Endothelial cell (in vitro differentiated cells): Measurements from ENCODE around the gene TRAM2. TPM values are rescaled to one million over a fixed set of nuclear protein-coding genes. Genes with fewer than 3 reads are reported as not detected.
A peak's percentile ranks its signal among the peaks of the same experiment; 100 is the strongest.

Source experiments
- DNase-seq: peaks from one replicate; pipeline ENCODE4 v3.0.0; 2021; ENCODE audit warnings: low spot score
- H3K27ac Mint-ChIP-seq: one replicate; pipeline ENCODE4 v1.8.0; 2021; ENCODE audit warnings: mixed read lengths, inconsistent platforms; ENCODE audit not compliant: unreplicated experiment
- H3K27me3 Mint-ChIP-seq: one replicate; pipeline ENCODE4 v1.8.0; 2021; ENCODE audit warnings: mild to moderate bottlenecking, moderate library complexity, mixed read lengths, inconsistent platforms; ENCODE audit not compliant: unreplicated experiment
- H3K36me3 Mint-ChIP-seq: one replicate; pipeline ENCODE4 v1.8.0; 2021; ENCODE audit warnings: mild to moderate bottlenecking, low read depth, mixed read lengths, inconsistent platforms; ENCODE audit not compliant: unreplicated experiment
- H3K4me1 Mint-ChIP-seq: one replicate; pipeline ENCODE4 v1.8.0; 2021; ENCODE audit warnings: mild to moderate bottlenecking, mixed read lengths, inconsistent platforms; ENCODE audit not compliant: unreplicated experiment
- H3K4me3 Mint-ChIP-seq: one replicate; pipeline ENCODE4 v1.8.0; 2021; ENCODE audit warnings: mild to moderate bottlenecking, mixed read lengths, inconsistent platforms; ENCODE audit not compliant: unreplicated experiment
- H3K9me3 Mint-ChIP-seq: one replicate; pipeline ENCODE4 v1.8.0; 2021; ENCODE audit warnings: mixed read lengths, inconsistent platforms; ENCODE audit not compliant: unreplicated experiment
- CTCF ChIP-seq: fragments of 200-600 bp; sonication (generic); IDR thresholded peaks from one replicate; pipeline ENCODE4 v1.5.0; 2021; ENCODE audit warnings: antibody characterized with exemption; ENCODE audit not compliant: unreplicated experiment
- total RNA-seq: library from RNA; stranded (reverse); fragmentation: NEBNext Ultra II Directional; extraction: Animal tissue kit (Norgen Biotek cat#: 25700); gene quantifications from one replicate; pipeline ENCODE4 v1.2.1, GENCODE V29; 2021; ENCODE audit not compliant: unreplicated experiment

Gene TRAM2
- total RNA-seq, 1 donor from 2014 or later: 29.4 TPM

GRCh38 chr6:52575502-52575892, 1.4 kb downstream of the TRAM2 start:
- DNase-seq: no peak
- peaks cover 3% of the 10 kb centered on the region for H3K36me3 Mint-ChIP-seq
- peaks cover 23% of the 10 kb centered on the region for H3K27me3 Mint-ChIP-seq
- H3K4me1 Mint-ChIP-seq: peaks cover 50% of the 10 kb centered on the region
- no peak for TF ChIP-seq CTCF
- peak overlapping the region; percentile 92 for H3K4me3 Mint-ChIP-seq
- H3K27ac Mint-ChIP-seq: peak overlapping the region; percentile 68
- no peaks in the 10 kb centered on the region for H3K9me3 Mint-ChIP-seq

GRCh38 chr6:52574709-52575501, 2.0 kb downstream of the TRAM2 start:
- Mint-ChIP-seq H3K27ac (peak overlapping the region; percentile 84), H3K27me3 (peaks cover 23% of the 10 kb centered on the region), H3K4me1 (peaks cover 53% of the 10 kb centered on the region), H3K4me3 (peak overlapping the region; percentile 92), H3K9me3 (no peaks in the 10 kb centered on the region), H3K36me3 (peaks cover 3% of the 10 kb centered on the region)
- DNase-seq: no peak
- no peak for TF ChIP-seq CTCF

- Mint-ChIP-seq H3K27ac (peak overlapping the region; percentile 95), H3K9me3 (no peaks in the 10 kb centered on the region), H3K36me3 (peaks cover 3% of the 10 kb centered on the region), H3K4me1 (peaks cover 67% of the 10 kb centered on the region), H3K27me3 (peaks cover 23% of the 10 kb centered on the region), H3K4me3 (no peak overlapping the region)
- no peak for TF ChIP-seq CTCF
- no peak for DNase-seq
These were observed 3.6 kb downstream of the TRAM2 start for GRCh38 chr6:52573295-52573694.

- DNase-seq: no peak
- peak overlapping the region; percentile 76 for H3K4me3 Mint-ChIP-seq
- H3K27ac Mint-ChIP-seq: peak overlapping the region; percentile 95
- no peak for TF ChIP-seq CTCF
- H3K27me3 Mint-ChIP-seq: peaks cover 22% of the 10 kb centered on the region
- no peaks in the 10 kb centered on the region for H3K9me3 Mint-ChIP-seq
- H3K36me3 Mint-ChIP-seq: peaks cover 3% of the 10 kb centered on the region
- peaks cover 73% of the 10 kb centered on the region for H3K4me1 Mint-ChIP-seq
These were observed 4.3 kb downstream of the TRAM2 start for GRCh38 chr6:52572536-52572935.

GRCh38 chr6:52571099-52571755, 5.6 kb downstream of the TRAM2 start:
- TF ChIP-seq CTCF: no peak
- peaks cover 83% of the 10 kb centered on the region for H3K4me1 Mint-ChIP-seq
- H3K4me3 Mint-ChIP-seq: no peak overlapping the region
- peaks cover 8% of the 10 kb centered on the region for H3K36me3 Mint-ChIP-seq
- DNase-seq: no peak
- peak overlapping the region; percentile 48 for H3K27ac Mint-ChIP-seq
- peaks cover 18% of the 10 kb centered on the region for H3K27me3 Mint-ChIP-seq
- H3K9me3 Mint-ChIP-seq: no peaks in the 10 kb centered on the region
